GM18517 (cell line): ENCODE data around the gene OR52B6.
"Not testable (repeated sequence)": the region's sequence is repeated elsewhere in the genome, so short reads cannot be mapped to it uniquely, and the experiment has no call there.

Experiments
- ATAC-seq: cut with Tn5 transposase; IDR thresholded peaks from one replicate; pipeline ENCODE4 v1.9.1; 2021; ENCODE audit warnings: mild to moderate bottlenecking, moderate library complexity; ENCODE audit not compliant: unreplicated experiment

Gene OR52B6, protein sequence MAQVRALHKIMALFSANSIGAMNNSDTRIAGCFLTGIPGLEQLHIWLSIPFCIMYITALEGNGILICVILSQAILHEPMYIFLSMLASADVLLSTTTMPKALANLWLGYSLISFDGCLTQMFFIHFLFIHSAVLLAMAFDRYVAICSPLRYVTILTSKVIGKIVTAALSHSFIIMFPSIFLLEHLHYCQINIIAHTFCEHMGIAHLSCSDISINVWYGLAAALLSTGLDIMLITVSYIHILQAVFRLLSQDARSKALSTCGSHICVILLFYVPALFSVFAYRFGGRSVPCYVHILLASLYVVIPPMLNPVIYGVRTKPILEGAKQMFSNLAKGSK

DNA sequence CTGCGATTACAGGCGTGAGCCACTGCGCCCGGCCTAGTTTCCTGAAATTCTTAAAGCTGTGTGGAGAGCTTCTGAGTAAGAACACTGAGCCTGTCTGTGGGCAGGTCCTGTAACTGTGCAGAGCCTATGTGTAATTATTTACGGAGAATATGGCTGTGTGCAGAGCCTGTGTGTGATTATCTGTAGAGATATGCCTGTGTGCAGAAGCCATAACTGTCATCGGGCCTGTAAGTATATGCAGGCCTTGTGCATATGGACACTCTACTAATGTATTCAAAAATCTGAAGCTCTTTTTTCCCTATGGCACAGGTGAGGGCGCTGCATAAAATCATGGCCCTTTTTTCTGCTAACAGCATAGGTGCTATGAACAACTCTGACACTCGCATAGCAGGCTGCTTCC is at the start of gene OR52B6:
OR52B6 (plus strand) TSS at position 301 of the 400 bp plus-strand sequence; CDS start at position 301, 0 bp downstream.
- no peak for ATAC-seq

DNA sequence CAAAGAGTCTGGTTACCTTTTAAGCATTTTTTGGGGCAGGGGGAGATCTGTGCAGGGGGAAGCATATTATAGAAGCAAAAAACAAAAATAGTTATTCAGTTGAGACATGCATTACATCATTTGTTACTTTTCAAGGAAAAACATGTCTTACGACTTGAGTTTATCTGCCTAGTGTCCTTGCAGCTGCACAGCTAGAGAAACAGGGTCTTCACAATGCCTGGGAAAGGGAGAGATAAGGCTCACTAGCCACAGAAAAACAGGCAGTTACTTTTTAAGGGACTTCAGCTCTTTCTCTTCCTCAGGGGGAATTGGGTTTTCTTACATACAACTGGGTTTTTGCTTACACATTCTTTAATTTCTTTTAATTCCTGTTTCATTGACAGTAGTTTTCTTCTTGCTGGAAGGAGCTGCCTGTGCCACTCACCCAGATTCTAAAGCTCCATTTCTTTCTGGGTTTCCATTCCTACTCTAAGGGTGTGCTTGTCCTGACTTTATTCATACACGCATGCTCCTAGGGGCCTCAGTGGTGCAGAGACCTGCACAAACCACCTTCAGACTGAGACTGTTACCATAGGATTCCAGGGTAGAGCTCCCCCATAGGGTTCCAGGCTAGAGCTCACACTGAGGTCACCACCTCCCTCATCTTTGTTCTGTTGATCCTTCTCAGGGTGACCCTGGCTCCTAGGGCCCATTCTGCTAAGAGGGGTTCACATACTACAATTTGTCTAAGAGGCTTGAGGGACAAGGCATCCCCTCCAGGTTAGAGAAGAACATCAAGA is 49.4 kb upstream of the OR52B6 start:
- ATAC-seq: no peak

DNA sequence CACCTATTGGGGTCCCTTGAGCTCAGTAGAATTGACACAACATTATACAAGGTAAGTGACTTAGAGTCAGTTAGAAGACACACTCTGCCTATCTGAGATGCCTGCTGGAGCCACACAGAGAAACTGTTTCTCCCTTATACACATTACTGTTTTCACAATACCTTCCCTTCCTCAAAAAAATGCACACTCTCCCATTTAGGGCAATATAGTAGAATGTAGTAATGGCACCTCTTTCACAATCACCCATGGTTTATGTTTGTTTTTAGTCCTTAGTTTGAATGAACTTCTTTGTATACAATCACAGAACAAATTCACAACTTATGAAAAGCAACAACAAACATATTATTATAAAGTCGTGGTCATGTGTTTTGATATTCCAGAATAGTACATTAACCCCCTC is 46.6 kb upstream of the OR52B6 start:
- no peak for ATAC-seq

DNA sequence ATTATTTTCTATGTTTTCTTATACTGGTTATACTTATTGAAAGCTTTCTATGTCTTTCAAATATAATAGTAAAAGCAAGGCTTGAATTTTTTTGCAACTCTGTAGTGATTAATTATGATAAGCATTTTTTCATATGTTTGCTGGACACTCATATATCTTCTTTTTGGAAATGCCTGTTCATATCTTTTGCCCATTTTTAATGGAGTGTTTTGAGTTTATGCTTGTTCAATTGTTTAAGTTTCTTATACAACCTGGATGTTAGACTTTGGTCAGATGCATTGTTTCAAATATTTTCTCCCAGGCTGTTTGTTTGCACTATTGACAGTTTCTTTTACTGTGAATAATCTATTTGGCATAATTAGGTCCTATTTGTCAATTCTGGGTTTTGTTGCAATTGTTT is 44.2 kb upstream of the OR52B6 start:
- no peak for ATAC-seq

DNA sequence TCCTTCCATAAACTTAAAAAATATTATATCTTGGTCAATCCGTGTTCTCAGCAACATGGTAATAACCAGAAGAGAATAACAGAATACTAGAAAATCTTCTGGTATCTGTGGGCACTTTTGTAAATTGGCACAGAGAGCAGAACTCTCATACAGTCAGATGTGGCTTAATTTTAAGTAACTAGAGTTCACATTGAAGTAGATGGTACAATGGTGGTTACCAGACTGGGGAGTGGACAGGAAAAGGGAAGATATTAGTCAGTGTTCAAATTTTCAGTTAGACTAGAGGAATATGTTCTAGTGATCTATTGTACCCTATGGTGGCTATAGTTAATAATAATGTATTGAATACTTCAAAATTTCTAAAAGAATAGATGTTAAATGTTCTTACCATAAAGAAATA is 39.2 kb upstream of the OR52B6 start:
- ATAC-seq: no peak

DNA sequence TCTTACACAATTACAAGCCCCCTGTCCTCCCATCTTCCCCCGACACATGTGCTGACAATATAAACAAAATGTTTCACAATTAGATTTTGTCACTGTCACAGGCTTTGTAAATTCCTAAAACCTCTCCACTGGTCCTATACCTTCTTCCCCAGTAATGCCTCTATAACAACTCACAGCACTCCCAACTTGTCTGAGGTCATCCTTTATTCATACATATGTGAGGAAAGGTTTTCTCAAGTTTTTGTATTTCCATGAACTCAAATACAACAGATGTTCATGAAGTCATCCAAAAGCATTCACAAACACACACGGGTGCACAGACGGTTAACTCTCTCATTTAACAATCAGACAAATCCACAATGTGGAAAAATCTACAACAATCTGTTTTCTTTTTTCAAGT is 34.2 kb upstream of the OR52B6 start:
- ATAC-seq: no peak

DNA sequence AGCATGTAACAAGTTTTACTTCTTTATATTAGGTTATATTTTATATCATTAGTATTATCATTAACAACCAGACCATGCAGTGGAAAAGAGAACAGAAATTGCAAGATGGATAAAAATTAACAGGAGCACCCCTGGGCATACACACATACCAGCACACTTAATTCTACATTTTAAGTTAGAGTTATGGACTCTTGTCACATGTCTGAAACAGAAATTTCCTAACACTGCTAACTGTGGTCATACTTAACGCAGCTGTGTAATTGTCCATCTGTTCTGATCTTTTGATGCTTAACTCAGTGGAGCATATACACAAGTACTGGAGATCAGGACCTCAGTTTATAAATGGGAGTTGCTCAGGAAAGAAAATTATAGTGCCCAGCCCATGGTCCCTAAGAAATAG is 32.7 kb upstream of the OR52B6 start:
- peak; percentile 56 for ATAC-seq

DNA sequence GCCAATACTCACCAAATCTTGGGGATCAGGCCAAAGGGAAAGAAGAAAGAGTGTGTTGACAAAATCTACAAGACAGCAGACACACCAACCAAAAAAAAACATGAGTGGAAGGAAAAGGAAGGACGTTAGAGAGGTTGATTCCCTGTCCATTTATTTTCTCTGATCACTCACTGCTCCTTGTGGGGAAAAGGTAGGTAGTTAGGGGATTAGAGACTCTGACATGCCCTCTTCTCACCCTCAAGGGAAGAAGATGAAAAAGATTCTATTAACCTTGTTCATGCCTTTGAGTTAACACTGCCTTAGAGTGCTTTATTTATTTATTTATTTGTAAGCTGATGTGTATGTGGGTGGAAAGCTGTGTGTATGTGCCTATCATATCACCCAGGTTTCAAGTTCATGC is 32.2 kb upstream of the OR52B6 start, which contains the start of gene OR52H1:
OR52H1 (minus strand) TSS at position 101 of the 400 bp plus-strand sequence. CDS start 3,035 bp downstream, outside the sequence.
- ATAC-seq: no peak

DNA sequence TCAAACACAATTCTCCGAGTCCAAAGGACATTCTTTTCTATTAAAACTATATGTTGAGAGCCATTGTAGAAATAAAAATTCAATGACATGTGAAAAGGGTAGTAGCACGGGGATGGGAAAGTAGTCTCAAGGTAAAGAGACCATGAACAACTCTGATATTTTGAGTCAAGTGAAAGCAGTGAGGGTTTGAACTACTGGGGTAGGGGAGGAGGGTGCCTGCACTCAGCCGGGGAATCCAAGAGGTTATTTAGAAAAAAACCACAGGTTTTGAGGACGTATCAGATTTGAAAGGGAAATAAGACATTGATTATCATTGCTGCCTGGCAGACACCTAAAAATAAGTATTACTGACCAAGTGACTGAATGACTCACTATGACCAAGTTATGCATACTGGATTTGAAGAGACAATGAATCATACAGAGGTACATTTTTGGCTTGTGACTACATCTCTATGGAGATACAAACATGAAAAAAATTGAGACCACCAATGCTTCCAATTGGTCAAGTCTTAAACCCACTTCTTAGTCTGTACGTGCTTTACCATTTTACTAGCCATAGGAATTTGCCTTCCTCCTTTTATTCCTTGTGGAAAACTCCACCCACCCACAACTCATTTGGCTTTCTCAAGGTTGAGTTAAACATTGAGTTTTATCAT is 30.1 kb upstream of the OR52B6 start:
- ATAC-seq: peak; percentile 48

DNA sequence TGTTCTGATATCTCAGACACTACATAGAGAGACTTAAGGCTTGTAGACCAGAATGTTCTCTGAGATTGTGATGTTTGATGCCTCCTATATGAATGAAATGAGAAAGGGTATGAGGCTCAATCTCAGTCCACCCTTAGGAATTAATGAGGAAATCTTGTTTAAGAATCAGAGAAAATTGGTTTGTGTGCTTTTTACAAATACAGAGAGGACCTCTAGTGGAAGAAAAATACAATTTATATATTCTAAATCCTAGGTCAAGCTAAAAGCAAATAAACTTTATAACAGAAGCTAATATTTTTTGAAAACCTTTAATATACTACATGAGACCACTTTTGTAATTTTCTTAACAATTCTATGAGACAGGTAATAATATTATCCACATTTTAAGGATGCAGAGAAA is 27.3 kb upstream of the OR52B6 start:
- ATAC-seq: no peak

DNA sequence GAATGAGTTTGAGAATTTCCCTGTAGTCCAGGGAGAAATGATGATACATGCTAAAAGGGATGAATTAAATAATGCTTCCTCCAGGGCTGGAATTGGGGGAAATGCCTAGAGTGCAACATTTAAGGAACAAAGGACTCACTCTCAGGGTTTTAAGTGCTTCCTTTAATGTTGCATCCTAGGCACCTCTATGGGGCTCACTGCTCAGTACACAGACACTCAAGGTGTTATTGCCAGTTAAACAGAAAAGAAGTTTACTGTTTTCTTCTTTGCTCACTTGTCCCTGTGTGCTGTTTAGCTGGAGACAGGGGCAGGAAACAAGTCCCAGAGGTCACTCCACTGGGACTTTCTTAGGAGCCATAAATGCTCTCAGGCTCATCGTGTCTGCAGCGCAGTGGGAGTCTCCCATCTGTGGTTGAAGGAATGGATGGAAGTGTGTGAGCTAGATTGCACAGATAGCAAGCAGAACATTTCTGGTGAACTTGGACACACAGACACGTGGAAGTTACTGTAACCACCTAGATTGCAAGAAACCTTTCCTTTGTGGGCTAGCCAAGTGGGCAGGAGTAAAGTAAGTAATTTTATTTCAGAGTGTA is 24.0 kb upstream of the OR52B6 start:
- ATAC-seq: no peak

DNA sequence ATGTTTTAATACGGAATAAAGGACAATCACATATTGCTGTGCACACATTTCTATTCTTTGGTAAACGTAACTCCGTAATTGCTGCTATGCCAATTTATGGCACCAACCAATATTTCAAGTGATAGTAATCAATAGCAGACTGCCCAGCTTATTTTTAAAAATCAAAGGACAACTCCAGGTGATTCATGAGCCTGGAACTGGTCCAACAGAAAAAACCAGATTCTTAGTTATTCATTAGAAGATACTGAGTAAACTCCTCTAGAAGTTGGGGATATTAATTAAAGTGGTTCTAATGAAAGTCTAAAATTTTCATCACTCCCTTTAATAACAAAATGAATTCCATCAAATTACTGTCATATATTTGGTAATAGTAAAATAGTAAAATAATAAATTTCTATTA is 22.9 kb upstream of the OR52B6 start:
- no peak for ATAC-seq

DNA sequence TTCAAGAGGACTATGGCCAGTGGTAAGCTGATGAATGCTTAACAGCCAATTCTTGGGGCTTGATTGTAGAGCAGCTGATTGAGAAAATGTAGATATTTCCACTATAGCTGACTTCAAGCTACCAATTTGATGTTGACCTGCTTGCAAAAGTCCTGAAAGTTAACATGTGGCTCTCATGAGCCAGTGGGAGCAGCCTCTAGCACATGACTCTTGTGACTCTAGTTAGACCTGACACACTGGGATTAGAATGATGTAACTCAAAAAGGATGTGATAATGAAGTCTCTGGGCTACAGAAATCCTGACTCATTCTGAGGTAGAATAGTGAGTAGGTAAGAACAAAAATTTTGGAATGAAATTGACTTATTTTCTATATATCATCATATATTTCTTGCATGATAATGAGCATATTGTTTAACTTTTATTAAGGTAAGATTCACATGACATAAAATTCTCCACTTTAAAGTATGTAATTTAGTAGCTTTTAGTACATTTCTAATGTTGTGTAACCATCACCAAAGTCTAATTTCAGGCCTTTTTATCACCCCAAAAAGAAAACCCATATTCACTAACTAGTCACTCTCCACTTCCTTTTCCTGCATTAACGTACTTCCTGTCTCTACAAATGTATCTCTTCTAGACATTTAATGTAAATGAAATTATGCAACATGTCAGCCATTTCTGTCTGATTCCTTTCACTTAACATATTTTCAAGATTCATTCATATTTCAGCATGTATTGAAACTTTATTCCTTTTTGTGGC is 16.2 kb upstream of the OR52B6 start:
- no peak for ATAC-seq

DNA sequence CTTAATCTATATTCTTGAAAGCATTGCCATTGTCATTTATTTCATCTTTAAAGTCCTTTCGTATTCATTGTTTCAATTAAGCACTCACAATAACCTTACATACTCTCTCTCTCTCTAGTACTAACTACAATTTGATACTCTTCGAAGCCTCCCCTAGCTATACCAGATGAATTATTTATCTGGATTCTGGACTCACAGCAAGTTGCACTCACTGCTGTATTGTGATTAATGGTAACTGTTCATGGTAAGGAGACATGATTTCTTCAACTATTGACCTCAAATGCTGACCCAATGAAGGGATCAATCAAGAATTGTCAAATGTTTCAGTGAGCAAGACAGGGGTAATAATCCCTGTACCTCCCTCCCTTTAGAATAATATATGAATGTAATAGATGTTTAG is 6.0 kb upstream of the OR52B6 start:
- no peak for ATAC-seq

DNA sequence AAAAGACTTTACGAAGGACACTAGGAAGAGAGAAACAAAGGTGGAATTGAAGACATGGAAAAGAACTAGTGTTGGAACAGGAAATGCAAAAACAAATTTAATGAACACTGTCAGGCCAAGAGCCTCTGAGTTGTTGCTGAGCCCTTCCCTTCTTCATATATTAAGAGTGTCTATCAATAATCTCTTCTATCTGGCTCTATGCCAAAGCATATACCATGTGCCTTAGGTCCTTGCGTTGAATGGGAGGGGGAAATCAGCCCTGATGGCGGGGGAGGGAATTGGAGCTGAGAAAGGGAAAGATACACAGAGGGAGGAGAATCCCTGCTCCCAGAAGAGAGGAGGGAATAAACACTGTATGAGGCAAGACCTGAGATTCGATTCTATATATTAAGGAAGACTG is 5.5 kb upstream of the OR52B6 start:
- ATAC-seq: no peak

DNA sequence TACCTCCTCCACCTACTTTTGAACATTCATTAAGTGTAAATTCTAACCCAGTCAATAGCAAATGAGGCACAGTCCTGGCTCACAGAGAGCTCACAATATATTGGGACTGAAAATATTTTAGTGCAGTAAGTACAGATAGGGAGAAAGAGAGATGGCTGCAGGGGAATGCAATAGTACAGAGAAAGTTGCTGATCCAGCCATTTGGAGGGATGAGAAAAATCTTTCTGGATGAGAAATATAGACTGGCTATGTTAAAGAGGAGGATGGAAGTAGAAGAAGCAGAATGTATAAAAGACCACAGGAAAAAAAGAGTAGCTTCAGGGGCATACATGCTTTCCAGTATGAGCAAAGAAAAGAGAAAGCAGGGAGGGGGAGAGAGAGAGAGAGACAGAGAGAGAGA is 3.6 kb upstream of the OR52B6 start:
- no peak for ATAC-seq

DNA sequence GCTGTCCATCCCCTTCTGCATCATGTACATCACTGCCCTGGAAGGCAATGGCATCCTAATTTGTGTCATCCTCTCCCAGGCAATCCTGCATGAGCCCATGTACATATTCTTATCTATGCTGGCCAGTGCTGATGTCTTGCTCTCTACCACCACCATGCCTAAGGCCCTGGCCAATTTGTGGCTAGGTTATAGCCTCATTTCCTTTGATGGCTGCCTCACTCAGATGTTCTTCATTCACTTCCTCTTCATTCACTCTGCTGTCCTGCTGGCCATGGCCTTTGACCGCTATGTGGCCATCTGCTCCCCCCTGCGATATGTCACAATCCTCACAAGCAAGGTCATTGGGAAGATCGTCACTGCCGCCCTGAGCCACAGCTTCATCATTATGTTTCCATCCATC is 337 bp downstream of the OR52B6 start:
- ATAC-seq: no peak

DNA sequence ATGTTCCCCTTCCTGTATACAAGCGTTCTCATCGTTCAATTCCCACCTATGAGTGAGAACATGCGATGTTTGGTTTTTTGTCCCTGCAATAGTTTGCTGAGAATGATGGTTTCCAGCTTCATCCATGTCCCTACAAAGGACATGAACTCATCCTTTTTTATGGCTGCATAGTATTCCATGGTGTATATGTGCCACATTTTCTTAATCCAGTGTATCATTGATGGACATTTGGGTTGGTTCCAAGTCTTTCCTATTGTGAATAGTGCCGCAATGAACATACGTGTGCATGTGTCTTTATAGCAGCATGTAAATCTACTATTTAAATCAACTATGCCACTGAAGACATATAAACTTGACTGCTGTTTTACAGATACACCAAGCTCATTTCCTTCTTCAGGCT is 3.8 kb downstream of the OR52B6 start:
- not testable (repeated sequence) for ATAC-seq

DNA sequence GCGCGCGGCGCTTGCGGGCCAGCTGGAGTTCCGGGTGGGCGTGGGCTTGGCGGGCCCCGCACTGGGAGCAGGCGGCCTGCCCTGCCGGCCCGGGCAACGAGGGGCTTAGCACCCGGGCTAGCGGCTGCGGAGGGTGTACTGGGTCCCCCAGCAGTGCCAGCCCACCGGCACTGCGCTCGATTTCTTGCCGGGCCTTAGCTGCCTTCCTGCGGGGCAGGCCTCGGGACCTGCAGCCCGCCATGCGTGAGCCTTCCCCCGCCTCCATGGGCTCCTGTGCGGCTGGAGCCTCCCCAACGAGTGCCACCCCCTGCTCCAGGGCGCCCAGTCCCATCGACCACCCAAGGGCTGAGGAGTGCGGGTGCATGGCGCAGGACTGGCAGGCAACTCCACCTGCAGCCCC is 9.2 kb downstream of the OR52B6 start:
- ATAC-seq: not testable (repeated sequence)

DNA sequence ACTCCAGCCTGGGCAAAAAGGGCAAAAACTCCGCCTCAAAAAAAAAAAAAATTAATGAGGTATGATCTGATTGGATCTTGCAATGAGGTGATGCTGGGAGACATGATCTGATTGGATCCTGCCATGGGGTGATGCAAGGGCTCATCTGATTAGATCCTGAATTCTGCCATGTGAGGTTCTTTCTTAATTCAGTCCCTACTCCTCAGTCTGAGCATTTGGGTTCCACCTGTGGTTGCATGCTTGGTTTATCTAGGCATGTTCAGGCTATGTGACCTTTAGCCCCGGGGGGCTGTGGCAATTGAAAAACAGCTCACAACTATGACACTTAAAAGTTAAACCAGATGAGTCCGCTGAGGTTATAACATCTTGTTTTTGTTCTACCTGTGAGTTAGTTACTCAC is 10.9 kb downstream of the OR52B6 start:
- no peak for ATAC-seq

DNA sequence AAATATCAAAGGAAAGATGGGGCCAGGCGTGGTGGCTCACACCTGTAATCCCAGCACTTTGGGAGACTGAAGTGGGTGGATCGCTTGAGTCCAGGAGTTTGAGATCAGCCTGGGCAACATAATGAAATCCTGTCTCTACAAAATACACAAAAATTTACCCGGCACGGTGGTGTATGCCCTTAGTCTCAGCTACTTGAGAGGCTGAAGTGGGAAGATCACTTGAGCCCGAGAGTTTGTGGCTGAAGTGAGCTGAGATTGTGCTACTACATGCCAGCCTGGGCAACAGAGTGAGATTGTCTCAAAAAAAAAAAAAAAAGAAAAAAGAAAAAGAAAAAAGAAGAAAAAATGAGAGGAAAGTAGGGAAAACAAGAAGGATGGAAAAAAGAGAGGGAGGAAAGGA is 11.9 kb downstream of the OR52B6 start:
- ATAC-seq: no peak
